Colonic mucosa (tissue), 4 donors: ENCODE results near the gene CNNM1. TPM values are rescaled to one million over a fixed set of nuclear protein-coding genes. Genes with fewer than 3 reads are reported as not detected.

Source experiments
- DNase-seq: peaks from one replicate; pipeline ENCODE4 v3.0.0-alpha.2; 2020
- H3K27ac ChIP-seq: fragments of 200-600 bp; one replicate; pipeline ENCODE4 v1.8.0; 2021
- H3K27me3 ChIP-seq: fragments of 200-600 bp; one replicate; pipeline ENCODE4 v1.8.0; 2021
- H3K36me3 ChIP-seq: fragments of 200-600 bp; one replicate; pipeline ENCODE4 v1.8.0; 2021
- H3K4me1 ChIP-seq: fragments of 200-600 bp; one replicate; pipeline ENCODE4 v1.8.0; 2021; ENCODE audit warnings: mild to moderate bottlenecking
- H3K4me3 ChIP-seq: fragments of 200-600 bp; one replicate; pipeline ENCODE4 v1.8.0; 2021
- H3K9ac ChIP-seq, 2 donors: one replicate each; pipeline ENCODE4 v1.7.0; 2013; ENCODE audit warnings: control low read depth in 2 of 2, low read depth in 2 of 2, low read length in 2 of 2
- H3K9me3 ChIP-seq: fragments of 200-600 bp; one replicate; pipeline ENCODE4 v1.8.0; 2021
- intact Hi-C: fragments of 100-400 bp; cut with DNase I; formaldehyde crosslinking; loops from one replicate; pipeline ENCODE4 v1.14.1; 2022
- total RNA-seq, 2 donors: library from RNA; stranded (reverse); fragmentation: NEBNext Ultra II Directional in 1 of 2; extraction: Animal tissue kit (Norgen Biotek cat#: 25700) in 1 of 2; gene quantifications; one replicate each; pipeline ENCODE4 v1.2.1, GENCODE V29; 2021
- TF ChIP-seq, protein P1 (sequence below): fragments of 200-600 bp; IDR thresholded peaks from one replicate; pipeline ENCODE4 v1.8.0; 2022; ENCODE audit warnings: antibody characterized with exemption, mild to moderate bottlenecking
- donor health status: healthy.
- donor health status: DM: no; HTN: no; CAD: no.
- donor health status: DM: no; HTN: no; CAD: no.

CNNM1 gene
- total RNA-seq, 2 donors from 2014 or later: 0.27 to 0.35 TPM

DNA sequence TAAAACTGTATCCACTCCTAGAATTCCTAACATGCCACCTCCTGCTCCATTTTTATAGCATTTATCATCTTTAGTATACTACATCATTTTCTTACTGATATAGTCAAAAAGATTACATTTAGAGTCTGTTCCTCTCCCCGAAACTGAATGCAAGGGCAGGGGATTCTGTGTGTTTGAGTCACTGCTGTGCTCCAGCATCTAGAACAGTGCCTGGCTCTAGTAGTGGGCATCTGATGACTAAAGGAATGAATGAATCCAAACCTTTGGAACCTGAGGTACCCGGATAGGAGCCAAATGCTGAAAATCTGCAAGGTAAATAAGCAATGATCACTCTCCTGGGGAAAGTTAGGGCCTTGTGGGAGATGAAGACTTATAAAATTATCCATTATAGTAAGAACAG is 82.4 kb downstream of the CNNM1 start:
- Histone ChIP-seq H3K36me3 (peaks cover under 1% of the 10 kb centered on the region), H3K27me3 (no peaks in the 10 kb centered on the region), H3K4me1 (no peaks in the 10 kb centered on the region), H3K4me3 (no peak overlapping the region), H3K9ac (no peak overlapping the region), H3K9me3 (no peaks in the 10 kb centered on the region), H3K27ac (no peak overlapping the region)
- intact Hi-C loops: no loop called here
- DNase-seq: no peak
- TF ChIP-seq, protein P1, sequence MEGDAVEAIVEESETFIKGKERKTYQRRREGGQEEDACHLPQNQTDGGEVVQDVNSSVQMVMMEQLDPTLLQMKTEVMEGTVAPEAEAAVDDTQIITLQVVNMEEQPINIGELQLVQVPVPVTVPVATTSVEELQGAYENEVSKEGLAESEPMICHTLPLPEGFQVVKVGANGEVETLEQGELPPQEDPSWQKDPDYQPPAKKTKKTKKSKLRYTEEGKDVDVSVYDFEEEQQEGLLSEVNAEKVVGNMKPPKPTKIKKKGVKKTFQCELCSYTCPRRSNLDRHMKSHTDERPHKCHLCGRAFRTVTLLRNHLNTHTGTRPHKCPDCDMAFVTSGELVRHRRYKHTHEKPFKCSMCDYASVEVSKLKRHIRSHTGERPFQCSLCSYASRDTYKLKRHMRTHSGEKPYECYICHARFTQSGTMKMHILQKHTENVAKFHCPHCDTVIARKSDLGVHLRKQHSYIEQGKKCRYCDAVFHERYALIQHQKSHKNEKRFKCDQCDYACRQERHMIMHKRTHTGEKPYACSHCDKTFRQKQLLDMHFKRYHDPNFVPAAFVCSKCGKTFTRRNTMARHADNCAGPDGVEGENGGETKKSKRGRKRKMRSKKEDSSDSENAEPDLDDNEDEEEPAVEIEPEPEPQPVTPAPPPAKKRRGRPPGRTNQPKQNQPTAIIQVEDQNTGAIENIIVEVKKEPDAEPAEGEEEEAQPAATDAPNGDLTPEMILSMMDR: no peak

DNA sequence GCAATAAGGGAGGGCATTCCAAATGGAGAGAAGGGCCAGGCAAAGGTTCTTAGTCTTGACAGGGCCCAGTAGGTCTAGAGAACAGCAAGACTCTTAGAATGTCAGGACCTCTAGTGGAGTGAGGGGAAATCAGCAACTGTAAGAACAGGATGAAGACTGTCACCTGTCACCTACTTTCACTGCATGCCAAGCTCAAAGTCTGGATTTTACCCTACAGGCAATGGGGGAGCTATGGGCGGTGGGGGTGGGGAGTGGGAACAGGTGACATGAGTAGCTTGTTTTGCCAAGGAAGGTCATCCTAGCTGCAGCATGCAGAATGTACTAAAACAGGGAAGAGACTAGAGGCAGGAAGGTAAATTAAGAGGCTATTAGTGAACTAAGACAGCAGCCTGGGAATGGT is 82.9 kb downstream of the CNNM1 start:
- Histone ChIP-seq H3K27ac (no peak overlapping the region), H3K27me3 (no peaks in the 10 kb centered on the region), H3K36me3 (no peaks in the 10 kb centered on the region), H3K4me3 (no peak overlapping the region), H3K9ac (no peak overlapping the region), H3K9me3 (no peaks in the 10 kb centered on the region), H3K4me1 (no peaks in the 10 kb centered on the region)
- DNase-seq: no peak
- intact Hi-C loops: no loop called here
- TF ChIP-seq, protein P1: no peak

DNA sequence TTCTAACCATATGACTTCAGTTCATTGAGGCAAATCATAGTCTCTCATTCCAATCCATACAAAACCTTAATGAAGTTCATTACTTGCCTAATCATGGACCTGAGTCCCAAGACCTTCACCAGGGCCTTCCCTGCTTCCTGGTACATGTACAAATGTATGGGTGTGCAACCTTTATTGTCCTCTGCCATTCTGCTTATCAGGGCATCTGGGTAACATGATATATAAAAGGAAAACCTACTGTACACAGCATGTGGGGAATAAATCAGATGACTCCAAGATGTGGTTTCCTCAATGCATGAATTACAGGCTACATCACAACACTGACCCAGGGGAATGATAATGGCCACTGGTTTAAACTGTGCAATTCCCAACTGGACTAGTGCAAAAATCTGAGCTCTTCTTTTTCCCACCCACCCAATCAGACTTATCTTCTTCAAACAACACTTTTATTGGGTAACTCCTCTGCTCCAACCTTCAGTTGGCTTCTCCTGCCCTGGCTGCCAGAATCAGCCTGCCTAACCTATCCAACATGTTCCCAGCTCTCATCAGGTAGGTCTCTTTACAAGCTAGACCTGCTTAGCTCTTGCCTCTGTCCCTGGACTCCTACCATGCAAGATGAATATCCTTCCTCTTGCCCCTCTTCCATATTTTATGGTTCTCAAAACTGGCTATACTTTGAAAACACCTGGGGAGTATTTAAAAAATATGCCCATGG is 89.9 kb downstream of the CNNM1 start:
- Histone ChIP-seq H3K27me3 (no peaks in the 10 kb centered on the region), H3K9me3 (no peaks in the 10 kb centered on the region), H3K4me3 (no peak overlapping the region), H3K9ac (no peak overlapping the region), H3K36me3 (no peaks in the 10 kb centered on the region), H3K4me1 (no peaks in the 10 kb centered on the region), H3K27ac (no peak overlapping the region)
- intact Hi-C loops: no loop called here
- no peak for DNase-seq
- TF ChIP-seq, protein P1: no peak

DNA sequence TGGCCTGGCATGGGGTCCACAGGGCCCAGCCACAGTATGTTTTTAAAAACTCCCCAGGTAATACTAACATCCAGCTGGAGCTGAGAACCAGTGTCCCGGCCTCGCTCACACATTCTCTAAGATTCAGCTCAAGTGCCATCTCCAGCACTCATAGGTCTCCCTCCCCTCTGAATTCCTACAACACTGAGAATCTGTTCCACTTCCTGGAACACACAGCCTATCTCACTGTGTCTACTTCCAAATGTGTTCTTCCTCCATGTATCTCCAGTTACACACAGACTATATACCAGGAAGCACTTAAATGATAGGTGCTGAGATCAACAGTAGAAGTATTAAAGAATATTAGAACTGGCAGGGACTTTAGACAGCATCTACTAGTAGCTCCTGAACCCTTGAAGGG is 90.5 kb downstream of the CNNM1 start:
- H3K27me3 ChIP-seq: no peaks in the 10 kb centered on the region
- no peaks in the 10 kb centered on the region for H3K9me3 ChIP-seq
- no peak overlapping the region for H3K4me3 ChIP-seq
- H3K27ac ChIP-seq: no peak overlapping the region
- TF ChIP-seq, protein P1: no peak
- H3K9ac ChIP-seq: no peak overlapping the region
- no peaks in the 10 kb centered on the region for H3K36me3 ChIP-seq
- DNase-seq: no peak
- intact Hi-C loops: no loop called here
- H3K4me1 ChIP-seq: no peaks in the 10 kb centered on the region

DNA sequence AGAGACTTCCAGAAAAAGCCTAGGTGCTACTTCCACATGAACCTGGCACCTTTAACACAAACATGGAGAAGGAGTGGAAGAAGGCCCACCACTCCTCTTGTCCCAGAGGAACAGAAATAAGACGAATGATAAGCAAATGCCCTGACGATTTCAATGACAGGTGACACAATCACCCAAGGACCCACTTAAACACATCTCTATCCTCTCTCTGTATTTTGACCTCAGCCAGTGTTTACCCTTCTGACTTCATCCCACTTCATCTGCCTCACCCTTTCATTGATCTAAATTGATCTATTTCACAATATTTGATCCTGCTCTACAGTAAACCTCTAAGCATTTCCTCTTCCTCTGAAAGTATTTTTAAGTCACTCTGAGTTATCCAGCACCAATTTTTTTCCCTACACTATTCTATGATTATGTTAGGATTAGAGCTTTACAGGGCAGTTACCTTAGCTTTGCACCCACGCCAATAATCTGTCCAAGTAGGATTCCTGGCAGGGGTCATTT is 92.1 kb downstream of the CNNM1 start:
- H3K4me1 ChIP-seq: no peaks in the 10 kb centered on the region
- H3K9ac ChIP-seq: no peak overlapping the region
- no peak for DNase-seq
- intact Hi-C loops: no loop called here
- H3K4me3 ChIP-seq: no peak overlapping the region
- H3K36me3 ChIP-seq: peaks cover 6% of the 10 kb centered on the region
- H3K27me3 ChIP-seq: no peaks in the 10 kb centered on the region
- no peak overlapping the region for H3K27ac ChIP-seq
- TF ChIP-seq, protein P1: no peak
- H3K9me3 ChIP-seq: no peaks in the 10 kb centered on the region
